HG02884 (cell line): ENCODE data around the gene ITPR1.
A peak's percentile ranks its signal among the peaks of the same experiment; 100 is the strongest.

Experiments used
- ATAC-seq: cut with Tn5 transposase; IDR thresholded peaks from one replicate; pipeline ENCODE4 v1.9.1; 2021; ENCODE audit warnings: mild to moderate bottlenecking, moderate library complexity; ENCODE audit not compliant: unreplicated experiment

ITPR1 gene

DNA sequence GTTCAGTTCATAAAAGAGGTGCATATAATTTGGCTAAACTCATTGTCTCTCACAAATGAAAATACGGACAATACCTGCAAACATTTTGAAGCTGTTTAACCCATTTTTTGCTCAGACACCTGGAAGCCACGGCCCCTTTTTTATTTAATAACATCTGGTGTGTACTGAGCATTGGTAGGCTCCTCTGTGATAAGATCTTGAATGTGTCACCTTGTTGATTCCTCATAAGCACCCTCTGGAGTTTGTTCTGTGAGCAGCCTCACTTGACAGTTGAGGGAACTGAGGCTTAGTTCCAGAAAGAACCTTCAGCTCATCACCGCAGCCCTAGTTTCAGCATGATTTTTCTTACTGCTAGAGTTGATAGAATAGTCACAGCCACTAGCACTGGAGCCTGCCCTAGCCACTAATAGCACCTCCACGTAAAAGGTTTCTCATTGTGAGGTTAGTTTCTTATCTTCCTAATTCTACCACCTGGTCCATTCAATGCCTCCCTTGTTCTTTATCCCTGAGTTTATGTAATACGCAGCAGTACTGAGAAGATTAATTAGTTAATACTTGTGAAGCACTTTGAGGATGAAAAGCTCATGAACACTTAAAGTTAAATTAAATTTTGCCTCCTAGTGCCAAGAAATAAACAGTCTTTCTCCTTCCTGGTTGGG is 71.9 kb downstream of the ITPR1 start:
- ATAC-seq = no peak

- no peak for ATAC-seq
These were observed 72.8 kb downstream of the ITPR1 start for GRCh38 chr3:4565809-4566501.

GRCh38 chr3:4568841-4569240 is 75.7 kb downstream of the ITPR1 start:
- ATAC-seq = no peak

DNA sequence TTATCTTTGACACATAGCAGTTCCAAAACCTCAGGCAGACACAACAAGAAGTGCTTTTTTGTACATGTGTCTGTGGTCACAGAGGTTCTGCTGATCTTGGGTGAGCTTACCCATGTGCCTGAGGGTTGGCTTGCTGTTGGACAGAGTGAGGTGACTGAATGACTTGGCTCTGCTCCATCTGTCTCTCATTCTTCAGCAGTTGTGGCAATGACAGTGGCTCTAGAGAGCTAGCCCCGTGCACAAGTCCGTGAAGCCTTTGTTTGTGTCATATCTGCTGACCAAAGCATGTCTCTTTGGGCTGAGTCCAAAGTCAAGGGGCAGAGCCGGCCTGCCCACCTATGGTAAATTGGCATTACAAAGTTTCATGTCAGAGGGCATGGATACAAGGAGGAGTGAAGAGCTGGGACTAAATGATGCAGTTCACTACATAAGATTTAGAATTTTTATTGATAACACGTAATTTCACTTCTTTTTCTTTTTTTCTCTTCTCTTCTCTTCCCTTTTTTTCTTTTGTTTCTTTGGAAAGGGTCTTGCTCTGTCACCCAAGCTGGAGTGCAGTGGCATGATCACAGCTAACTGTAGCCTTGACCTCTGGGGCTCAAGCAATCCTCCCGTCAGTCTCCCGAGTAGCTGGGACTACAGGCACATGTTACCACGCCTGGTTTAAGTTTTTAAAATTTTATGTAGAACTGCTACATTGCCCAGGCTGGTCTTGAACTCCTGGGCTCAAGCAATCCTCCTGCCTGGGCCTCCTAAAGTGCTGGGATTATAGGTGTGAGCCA is 77.9 kb downstream of the ITPR1 start:
- no peak for ATAC-seq

GRCh38 chr3:4571690-4572334 is 78.7 kb downstream of the ITPR1 start:
- no peak for ATAC-seq

- no peak for ATAC-seq
These were observed 80.0 kb downstream of the ITPR1 start for GRCh38 chr3:4573153-4573552.

- no peak for ATAC-seq
These were observed 81.3 kb downstream of the ITPR1 start for GRCh38 chr3:4574426-4574965.

DNA sequence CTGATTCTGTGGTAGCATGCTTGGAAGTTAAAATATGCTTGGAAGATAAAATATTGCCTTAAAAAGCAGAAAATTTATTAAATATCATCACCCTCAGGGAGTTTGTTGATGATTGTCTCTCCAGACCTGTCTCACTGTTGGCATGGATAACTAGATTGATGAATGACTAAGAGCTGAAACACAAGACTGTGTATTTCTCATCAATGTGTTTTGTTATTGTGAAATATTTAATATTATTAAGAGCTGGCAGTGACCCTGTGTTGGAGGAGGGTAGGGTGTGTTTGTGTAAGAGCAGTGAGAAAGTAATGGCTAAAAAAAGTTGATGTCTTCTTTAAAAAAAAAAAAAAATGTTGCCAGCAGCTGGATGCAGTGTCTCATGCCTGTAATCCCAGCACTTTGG is 82.2 kb downstream of the ITPR1 start:
- ATAC-seq = no peak

- ATAC-seq = no peak
These were observed 84.6 kb downstream of the ITPR1 start for GRCh38 chr3:4577721-4578120.

DNA sequence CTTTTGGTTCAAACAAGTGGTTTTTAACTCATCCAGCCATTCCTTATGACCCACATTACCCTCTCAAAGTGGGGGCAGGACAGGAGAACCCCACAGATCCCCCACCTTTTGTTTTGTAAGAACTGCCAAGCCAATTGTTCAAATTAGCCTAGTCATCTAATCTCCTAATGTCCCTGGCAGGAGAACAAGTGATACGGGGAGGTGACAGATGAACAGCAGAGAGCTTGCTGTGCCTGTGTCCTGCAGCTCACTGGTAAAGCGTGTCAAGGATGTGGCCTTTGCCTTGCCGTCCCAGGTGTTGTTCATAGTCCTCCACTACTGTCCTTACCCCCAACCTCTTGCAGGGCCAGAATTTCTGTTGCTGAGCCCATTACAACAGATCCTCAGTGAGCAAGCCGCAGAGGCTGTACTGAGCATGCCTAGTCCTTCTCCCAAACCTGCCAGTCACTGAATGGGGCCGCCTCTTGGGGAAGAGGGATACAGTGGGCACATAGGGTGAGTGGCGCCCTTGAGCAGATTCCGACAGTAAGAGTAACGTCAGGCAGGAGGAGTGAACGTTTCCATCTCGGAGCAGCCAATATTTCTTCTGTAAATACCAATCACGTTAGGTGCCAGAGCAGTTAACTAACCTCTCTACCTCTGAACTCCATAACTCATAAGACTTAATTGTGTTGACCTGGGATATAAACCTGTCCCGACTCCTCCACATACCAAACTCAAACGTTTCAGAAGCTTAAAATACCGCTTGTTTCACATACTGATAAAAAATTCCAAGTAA is 87.4 kb downstream of the ITPR1 start:
- no peak for ATAC-seq

DNA sequence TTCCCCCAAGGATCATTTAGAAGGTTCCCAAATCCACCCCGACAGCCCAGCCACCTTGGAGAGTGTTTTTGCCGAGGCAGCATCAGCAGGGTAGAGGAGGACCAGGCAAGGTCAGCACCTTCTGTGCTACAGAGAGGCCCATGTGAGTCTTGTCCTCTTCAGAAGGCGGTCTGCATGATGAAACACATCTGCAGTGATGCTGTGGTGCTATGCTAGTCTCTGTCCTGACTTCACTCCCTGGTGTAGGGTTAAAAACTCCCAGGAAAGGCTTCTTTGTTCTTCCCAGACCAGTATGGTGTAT is 87.9 kb downstream of the ITPR1 start:
- ATAC-seq = no peak

- ATAC-seq = no peak
These were observed 88.3 kb downstream of the ITPR1 start for GRCh38 chr3:4581498-4581897.

DNA sequence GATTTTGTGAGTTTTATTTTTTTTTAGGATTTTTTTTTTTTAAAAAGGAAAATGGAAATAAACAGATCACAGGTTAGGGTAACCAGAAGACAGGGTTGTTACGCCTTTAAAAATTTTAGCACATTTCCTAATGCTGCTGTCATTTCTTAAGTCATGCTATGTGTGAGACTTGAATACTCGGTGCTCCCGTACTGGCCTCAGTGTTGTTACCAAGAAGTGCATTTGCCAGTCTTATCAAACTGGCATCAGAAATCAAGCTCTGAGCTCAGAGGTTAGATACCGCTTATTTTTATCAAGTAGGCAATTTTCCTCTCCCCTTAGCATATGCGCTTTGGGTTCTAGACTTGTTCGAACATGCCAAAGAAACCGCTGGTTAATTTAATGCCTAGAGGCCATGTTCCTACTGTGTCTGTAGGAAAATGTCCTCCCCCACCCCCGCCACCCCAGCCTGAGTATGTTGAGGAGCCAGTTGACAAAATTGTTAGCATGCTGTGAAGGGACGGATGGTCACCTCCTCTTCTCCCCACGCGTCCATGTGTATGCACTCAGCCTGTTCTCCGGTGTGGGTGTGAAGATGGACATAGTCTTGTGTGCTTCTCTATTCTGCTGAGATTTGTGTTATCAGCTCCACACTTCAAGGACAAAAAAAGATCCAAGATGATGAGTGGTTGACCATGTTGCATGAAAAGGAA is 88.9 kb downstream of the ITPR1 start:
- no peak for ATAC-seq

DNA sequence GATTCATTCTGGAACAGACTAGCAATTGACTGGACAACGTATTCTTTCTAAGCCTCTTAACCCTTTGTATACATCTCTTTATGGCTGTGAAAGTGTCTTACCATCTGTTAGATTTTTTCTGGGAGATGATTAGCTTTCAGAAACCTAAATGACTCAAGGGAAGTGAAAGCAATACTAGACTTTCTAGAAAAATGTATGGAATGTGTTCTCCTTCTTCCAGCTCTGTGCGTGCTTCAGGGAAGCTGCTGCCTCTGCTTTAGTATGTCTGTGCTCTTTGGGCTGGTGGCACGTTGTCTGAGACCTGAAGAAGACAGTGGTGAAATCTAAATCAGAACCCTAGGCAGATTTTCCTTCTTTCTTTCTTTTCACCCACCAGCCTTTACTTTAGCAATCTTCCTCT is 89.5 kb downstream of the ITPR1 start:
- ATAC-seq = no peak

DNA sequence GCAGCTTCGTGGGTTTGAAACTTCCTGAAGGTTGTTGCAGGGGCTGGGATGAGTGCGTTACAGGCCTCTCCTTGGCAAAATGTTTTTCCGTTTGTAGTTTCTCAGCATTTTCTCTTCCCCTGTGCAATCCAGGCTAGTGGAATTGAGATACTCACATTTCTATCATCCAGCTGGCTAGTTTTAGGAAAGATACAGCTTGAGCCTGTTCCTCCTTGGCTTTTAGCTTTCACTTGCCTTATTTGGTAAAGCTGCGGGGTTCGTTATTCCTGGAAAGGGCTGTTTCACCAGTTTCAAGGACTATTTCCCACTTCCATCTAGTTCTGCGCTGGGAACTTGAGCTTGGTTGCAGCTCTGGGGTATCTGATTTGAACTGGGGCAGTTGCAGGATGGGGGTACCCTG is 90.3 kb downstream of the ITPR1 start:
- ATAC-seq = no peak

GRCh38 chr3:4584456-4585249 is 91.5 kb downstream of the ITPR1 start:
- peak; percentile 43 for ATAC-seq

- no peak for ATAC-seq
These were observed 93.2 kb downstream of the ITPR1 start for GRCh38 chr3:4586381-4586780.

GRCh38 chr3:4587061-4587837 is 94.1 kb downstream of the ITPR1 start:
- peak; percentile 43 for ATAC-seq

- ATAC-seq = peak; percentile 3
These were observed 94.6 kb downstream of the ITPR1 start for GRCh38 chr3:4587838-4588105.
